T-cell (primary cell): Measurements from ENCODE around the gene SEPTIN2. TPM values are rescaled to one million over a fixed set of nuclear protein-coding genes. Genes with fewer than 3 reads are reported as not detected.

ENCODE experiments used
- ATAC-seq, 4 experiments: fragments of 200-7000 bp in 3 of 4; fragments of 150-1000 bp in 1 of 4; cut with Tn5 transposase; replicated peaks in 1 of 4; 1 replicate in 3 of 4; 2 replicates in 1 of 4; pipeline ENCODE4 v1.10.0; 2021; ENCODE audit warnings: moderate library complexity in 3 of 4, mild to moderate bottlenecking in 2 of 4, moderate number of reproducible peaks in 1 of 4
- CTCF ChIA-PET, 2 donors: fragments of 300-600 bp; sonication (Branson Sonifier 250); formaldehyde crosslinking; loops; one replicate each; lab custom pipeline; 2022; ENCODE audit warnings: antibody characterized with exemption in 2 of 2; lab: Charles Lee
- POLR2A ChIA-PET, 2 donors: fragments of 300-600 bp; sonication (Branson Sonifier 250); formaldehyde crosslinking; loops; one replicate each; lab custom pipeline; 2022; ENCODE audit warnings: antibody characterized with exemption in 2 of 2; lab: Charles Lee
- DNase-seq, 35 experiments: peaks; one replicate each; pipeline versions ENCODE4 v3.0.0 to v3.0.0-alpha.2; 2013 to 2023
- H3K27ac ChIP-seq: one replicate; pipeline ENCODE4 v1.5.1; 2013; ENCODE audit warnings: low read length
- H3K27me3 ChIP-seq, 2 experiments: replicated peaks in 1 of 2; 1 replicate in 1 of 2; 2 replicates in 1 of 2; pipeline versions ENCODE4 v1.6.1 to v1.7.0; 2013; ENCODE audit warnings: low read length in 1 of 2, mixed read lengths in 1 of 2; ENCODE audit not compliant: control insufficient read depth in 2 of 2, insufficient read depth in 2 of 2; ENCODE audit errors: extremely low read depth in 1 of 2
- H3K36me3 ChIP-seq, 2 donors: 1 replicate in 1 of 2; 2 replicates in 1 of 2; pipeline versions ENCODE4 v1.6.1 to v1.7.0; 2013; ENCODE audit warnings: low read length in 1 of 2; ENCODE audit not compliant: control insufficient read depth in 2 of 2, insufficient read depth in 1 of 2; ENCODE audit errors: extremely low read depth in 1 of 2
- H3K4me1 ChIP-seq, 2 experiments: 1 replicate in 1 of 2; 2 replicates in 1 of 2; pipeline versions ENCODE4 v1.6.1 to v1.7.0; 2013; ENCODE audit warnings: low read length in 2 of 2, mixed read lengths in 1 of 2; ENCODE audit not compliant: insufficient read depth in 2 of 2, control insufficient read depth in 1 of 2; ENCODE audit errors: extremely low read depth in 1 of 2
- H3K4me3 ChIP-seq, 2 donors: 1 replicate in 1 of 2; 2 replicates in 1 of 2; pipeline versions ENCODE4 v1.5.1 to v1.7.0; 2013; ENCODE audit warnings: mild to moderate bottlenecking in 2 of 2, low read length in 1 of 2, moderate library complexity in 1 of 2; ENCODE audit not compliant: control insufficient read depth in 1 of 2; ENCODE audit errors: extremely low read depth in 1 of 2
- H3K9me3 ChIP-seq: 2 replicates; pipeline ENCODE4 v1.7.0; 2013
- H3K27ac Mint-ChIP-seq, 2 donors: one replicate each; pipeline ENCODE4 v1.8.0; 2020 to 2021; ENCODE audit warnings: mild to moderate bottlenecking in 2 of 2, mixed read lengths in 2 of 2
- H3K27me3 Mint-ChIP-seq, 2 donors: one replicate each; pipeline ENCODE4 v1.8.0; 2021 to 2022; ENCODE audit warnings: mixed read lengths in 2 of 2
- H3K36me3 Mint-ChIP-seq: one replicate; pipeline ENCODE4 v1.8.0; 2021; ENCODE audit warnings: mixed read lengths
- H3K4me1 Mint-ChIP-seq, 3 donors: one replicate each; pipeline ENCODE4 v1.8.0; 2020 to 2022; ENCODE audit warnings: mixed read lengths in 3 of 3, mild to moderate bottlenecking in 1 of 3
- H3K4me3 Mint-ChIP-seq, 3 donors: one replicate each; pipeline ENCODE4 v1.8.0; 2020 to 2022; ENCODE audit warnings: mild to moderate bottlenecking in 3 of 3, mixed read lengths in 3 of 3, moderate library complexity in 3 of 3
- H3K9me3 Mint-ChIP-seq, 3 donors: one replicate each; pipeline ENCODE4 v1.8.0; 2020 to 2022; ENCODE audit warnings: mixed read lengths in 3 of 3
- WGBS: methylation state at CpG from one replicate; pipeline ENCODE4 v1.1.5; 2013; ENCODE audit warnings: missing lambda C conversion rate; ENCODE audit not compliant: insufficient coverage; 5-methylcytosine and 5-hydroxymethylcytosine counted together
- total RNA-seq, 35 experiments: library from RNA in 6 of 35; stranded (reverse) in 6 of 35; fragments of 120-200 nt in 1 of 35; gene quantifications; one replicate each; pipeline versions ENCODE4 v1.2.1 to v1.2.4 and lab custom pipeline; 2013 to 2026

The SEPTIN2 gene
- total RNA-seq, 5 donors from 2014 or later (not counting 1 experiment from before 2014, with no cell fraction given) = 182 to 209 (median 189) TPM

GRCh38 chr2:241282555-241282954 is 33.2 kb upstream of the SEPTIN2 start:
- Histone ChIP-seq H3K4me1 (peaks cover 7 to 9% of the 10 kb centered on the region in 2 experiments), H3K4me3 (no peak overlapping the region), H3K36me3 (peaks cover 0 to 4% of the 10 kb centered on the region in 2 donors), H3K27ac (no peak overlapping the region), H3K9me3 (no peaks in the 10 kb centered on the region), H3K27me3 (no peaks in the 10 kb centered on the region)
- Mint-ChIP-seq H3K27ac (peak overlapping the region in 1 of 2 donors; percentile 27), H3K4me3 (no peak overlapping the region), H3K9me3 (no peaks in the 10 kb centered on the region), H3K4me1 (peaks cover 38 to 44% (median 43%) of the 10 kb centered on the region in 3 donors), H3K36me3 (peaks cover 3% of the 10 kb centered on the region), H3K27me3 (no peaks in the 10 kb centered on the region)
- CTCF ChIA-PET = interaction anchor here (0.5 to 0.6 kb wide), 2 partner anchors 10 to 35 kb away, joined by 3 read pairs; no protein-coding TSS in a partner anchor
- WGBS = no CpG with 5 or more reads among the region's 5 CpGs
- DNase-seq = no peak
- no peak for ATAC-seq
- POLR2A ChIA-PET = no interaction called here

- H3K4me3 Mint-ChIP-seq = no peak overlapping the region
Observed at GRCh38 chr2:241285596-241285995, 30.1 kb upstream of the SEPTIN2 start.

GRCh38 chr2:241286348-241287090 is 29.2 kb upstream of the SEPTIN2 start:
- no peaks in the 10 kb centered on the region for H3K27me3 Mint-ChIP-seq
- ChIA-PET CTCF (no interaction called here), POLR2A (no interaction called here)
- no peaks in the 10 kb centered on the region for H3K9me3 ChIP-seq
- H3K36me3 Mint-ChIP-seq = peaks cover 10% of the 10 kb centered on the region
- peaks cover 10 to 11% of the 10 kb centered on the region in 2 experiments for H3K4me1 ChIP-seq
- no peak overlapping the region for H3K4me3 ChIP-seq
- 96% methylated on average over 8 of the region's 9 CpGs for WGBS
- ATAC-seq (no peak), DNase-seq (no peak)
- no peak overlapping the region for H3K27ac Mint-ChIP-seq
- H3K27me3 ChIP-seq = no peaks in the 10 kb centered on the region
- H3K36me3 ChIP-seq = peaks cover 0 to 4% of the 10 kb centered on the region in 2 donors
- H3K27ac ChIP-seq = no peak overlapping the region
- H3K4me1 Mint-ChIP-seq = peaks cover 66 to 71% (median 70%) of the 10 kb centered on the region in 3 donors
- no peaks in the 10 kb centered on the region for H3K9me3 Mint-ChIP-seq
- H3K4me3 Mint-ChIP-seq = no peak overlapping the region

More at GRCh38 chr2:241285596-241285995, 30.1 kb upstream of the SEPTIN2 start:
- DNase-seq = no peak
- Histone ChIP-seq H3K4me1 (peaks cover 10 to 11% of the 10 kb centered on the region in 2 experiments), H3K27me3 (no peaks in the 10 kb centered on the region), H3K27ac (no peak overlapping the region), H3K36me3 (peaks cover 0 to 4% of the 10 kb centered on the region in 2 donors), H3K4me3 (no peak overlapping the region), H3K9me3 (no peaks in the 10 kb centered on the region)
- POLR2A ChIA-PET = no interaction called here
- H3K36me3 Mint-ChIP-seq = peaks cover 10% of the 10 kb centered on the region
- CTCF ChIA-PET = no interaction called here
- no peak for ATAC-seq
- H3K27ac Mint-ChIP-seq = no peak overlapping the region
- no peaks in the 10 kb centered on the region for H3K27me3 Mint-ChIP-seq
- no CpG with 5 or more reads among the region's 1 CpG for WGBS
- H3K9me3 Mint-ChIP-seq = no peaks in the 10 kb centered on the region
- H3K4me1 Mint-ChIP-seq = peaks cover 58 to 63% (median 62%) of the 10 kb centered on the region in 3 donors

GRCh38 chr2:241288324-241288888 is 27.3 kb upstream of the SEPTIN2 start:
- no CpG with 5 or more reads among the region's 3 CpGs for WGBS
- H3K4me1 ChIP-seq = peaks cover 8 to 17% of the 10 kb centered on the region in 2 experiments
- CTCF ChIA-PET = no interaction called here
- ATAC-seq (no peak), DNase-seq (no peak)
- H3K27ac ChIP-seq = no peak overlapping the region
- H3K9me3 ChIP-seq = no peaks in the 10 kb centered on the region
- no peak overlapping the region for H3K4me3 Mint-ChIP-seq
- H3K4me3 ChIP-seq = no peak overlapping the region
- H3K36me3 ChIP-seq = peaks cover 0 to 4% of the 10 kb centered on the region in 2 donors
- H3K27me3 ChIP-seq = no peaks in the 10 kb centered on the region
- POLR2A ChIA-PET = no interaction called here
- peak overlapping the region in 1 of 2 donors; percentile 12 for H3K27ac Mint-ChIP-seq
- H3K36me3 Mint-ChIP-seq = peaks cover 10% of the 10 kb centered on the region
- no peaks in the 10 kb centered on the region for H3K27me3 Mint-ChIP-seq
- H3K4me1 Mint-ChIP-seq = peaks cover 68 to 74% (median 70%) of the 10 kb centered on the region in 3 donors
- H3K9me3 Mint-ChIP-seq = no peaks in the 10 kb centered on the region

GRCh38 chr2:241289053-241289452 is 26.7 kb upstream of the SEPTIN2 start:
- Mint-ChIP-seq H3K4me1 (peaks cover 68 to 69% (median 68%) of the 10 kb centered on the region in 3 donors), H3K9me3 (no peaks in the 10 kb centered on the region), H3K27me3 (no peaks in the 10 kb centered on the region), H3K27ac (no peak overlapping the region), H3K4me3 (no peak overlapping the region), H3K36me3 (peaks cover 10% of the 10 kb centered on the region)
- H3K9me3 ChIP-seq = no peaks in the 10 kb centered on the region
- no peak for ATAC-seq
- H3K36me3 ChIP-seq = peaks cover 0 to 4% of the 10 kb centered on the region in 2 donors
- no peak overlapping the region for H3K4me3 ChIP-seq
- no peaks in the 10 kb centered on the region for H3K27me3 ChIP-seq
- no peak for DNase-seq
- CTCF ChIA-PET = interaction anchor here in 1 of 2 donors (0.6 kb wide), 1 partner anchor 47 kb away, joined by 3 read pairs; no protein-coding TSS in a partner anchor
- H3K4me1 ChIP-seq = peaks cover 8 to 17% of the 10 kb centered on the region in 2 experiments
- no peak overlapping the region for H3K27ac ChIP-seq
- 100% methylated on average over 2 of the region's 4 CpGs for WGBS
- POLR2A ChIA-PET = interaction anchor here in 1 of 2 donors (0.7 kb wide), 1 partner anchor 182 kb away, joined by 5 read pairs; no protein-coding TSS in a partner anchor

GRCh38 chr2:241289597-241289996 is 26.1 kb upstream of the SEPTIN2 start:
- Mint-ChIP-seq H3K27ac (no peak overlapping the region), H3K4me1 (peaks cover 64 to 67% (median 66%) of the 10 kb centered on the region in 3 donors), H3K27me3 (no peaks in the 10 kb centered on the region), H3K4me3 (no peak overlapping the region), H3K36me3 (peaks cover 10% of the 10 kb centered on the region), H3K9me3 (no peaks in the 10 kb centered on the region)
- DNase-seq = no peak
- CTCF ChIA-PET = no interaction called here
- H3K4me1 ChIP-seq = peaks cover 8 to 16% of the 10 kb centered on the region in 2 experiments
- POLR2A ChIA-PET = interaction anchor here in 1 of 2 donors (0.7 kb wide), 1 partner anchor 183 kb away, joined by 5 read pairs; no protein-coding TSS in a partner anchor
- 25% methylated on average over 1 of the region's 3 CpGs for WGBS
- ATAC-seq = no peak
- H3K36me3 ChIP-seq = peaks cover 0 to 4% of the 10 kb centered on the region in 2 donors
- H3K27me3 ChIP-seq = no peaks in the 10 kb centered on the region
- no peaks in the 10 kb centered on the region for H3K9me3 ChIP-seq
- no peak overlapping the region for H3K27ac ChIP-seq
- H3K4me3 ChIP-seq = no peak overlapping the region
